Measurements from ENCODE around the gene TMEM161A.
"Not testable (repeated sequence)": the region's sequence is repeated elsewhere in the genome, so short reads cannot be mapped to it uniquely, and the experiment has no call there.

TMEM161A gene

DNA sequence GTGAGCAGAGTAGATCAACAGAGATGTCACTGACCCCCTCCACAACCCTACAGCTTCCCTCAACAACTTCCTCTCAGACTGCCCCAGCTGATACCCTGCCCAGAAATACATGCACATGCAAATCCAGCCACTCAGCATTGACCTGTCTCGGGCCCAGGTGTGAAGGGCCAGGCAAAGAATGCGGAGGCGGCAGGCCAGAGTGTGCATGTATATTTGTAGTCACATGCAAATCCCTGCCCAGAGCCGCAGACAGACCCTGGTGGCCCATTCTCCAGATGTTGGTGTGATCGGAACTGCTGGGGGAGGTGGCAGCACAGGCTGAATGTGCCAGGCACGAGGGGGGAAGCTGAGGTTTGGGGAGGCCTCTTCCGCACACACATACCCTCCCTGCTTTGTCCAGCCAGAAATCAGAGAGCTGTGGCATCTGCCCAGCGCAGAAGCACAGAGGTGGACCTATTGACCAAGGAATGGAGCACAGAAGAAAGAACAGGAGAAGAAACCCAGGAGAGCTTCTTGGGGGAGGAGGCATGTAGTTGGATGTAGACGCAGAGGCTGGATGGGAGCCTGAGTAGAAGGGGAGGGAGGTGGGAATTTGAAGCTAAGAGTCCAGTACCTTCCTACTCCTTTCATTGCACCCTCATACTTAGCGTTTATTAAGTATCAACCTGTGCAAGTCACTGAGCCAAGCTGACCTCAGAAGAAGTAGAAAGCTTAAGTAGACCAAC lies 17.4 kb upstream of the TMEM161A start:
- no peak for DNase-seq (ENCODE audit: low read depth)

DNA sequence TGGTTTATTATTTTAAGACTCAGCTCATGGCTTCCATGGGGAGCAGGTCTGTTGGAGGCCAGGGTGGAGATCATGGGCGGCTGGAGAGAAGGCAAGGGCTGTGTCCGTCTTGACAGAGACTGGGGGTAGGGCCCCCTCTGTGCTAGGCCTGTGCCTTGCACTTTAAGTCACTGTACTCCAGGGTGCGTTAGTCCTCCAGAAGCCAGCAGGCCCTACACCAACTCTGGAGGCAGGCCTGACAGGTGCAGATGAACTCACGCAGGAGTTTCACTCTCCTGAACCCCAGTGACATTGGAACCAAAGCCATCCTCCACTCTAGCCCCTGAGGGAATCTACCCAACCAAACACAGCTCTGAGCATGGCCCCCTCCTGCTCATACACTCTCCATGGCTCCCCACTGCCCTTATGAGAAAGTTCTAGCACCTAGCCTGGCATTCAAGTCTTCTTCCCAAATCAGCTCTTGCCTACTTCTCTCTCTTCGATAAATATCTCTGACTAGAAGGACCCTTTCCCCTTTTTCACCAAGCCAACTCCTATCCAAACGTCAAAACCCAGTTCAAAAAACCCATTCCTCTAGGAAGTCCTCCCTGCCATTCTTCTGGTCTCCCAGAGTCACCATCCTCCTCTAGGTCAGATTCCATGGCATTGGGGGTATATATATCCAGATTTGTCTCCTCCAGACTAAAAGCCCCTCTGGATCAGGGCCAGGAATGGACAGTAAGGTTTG lies 16.7 kb upstream of the TMEM161A start:
- no peak for DNase-seq (ENCODE audit: low read depth)

DNA sequence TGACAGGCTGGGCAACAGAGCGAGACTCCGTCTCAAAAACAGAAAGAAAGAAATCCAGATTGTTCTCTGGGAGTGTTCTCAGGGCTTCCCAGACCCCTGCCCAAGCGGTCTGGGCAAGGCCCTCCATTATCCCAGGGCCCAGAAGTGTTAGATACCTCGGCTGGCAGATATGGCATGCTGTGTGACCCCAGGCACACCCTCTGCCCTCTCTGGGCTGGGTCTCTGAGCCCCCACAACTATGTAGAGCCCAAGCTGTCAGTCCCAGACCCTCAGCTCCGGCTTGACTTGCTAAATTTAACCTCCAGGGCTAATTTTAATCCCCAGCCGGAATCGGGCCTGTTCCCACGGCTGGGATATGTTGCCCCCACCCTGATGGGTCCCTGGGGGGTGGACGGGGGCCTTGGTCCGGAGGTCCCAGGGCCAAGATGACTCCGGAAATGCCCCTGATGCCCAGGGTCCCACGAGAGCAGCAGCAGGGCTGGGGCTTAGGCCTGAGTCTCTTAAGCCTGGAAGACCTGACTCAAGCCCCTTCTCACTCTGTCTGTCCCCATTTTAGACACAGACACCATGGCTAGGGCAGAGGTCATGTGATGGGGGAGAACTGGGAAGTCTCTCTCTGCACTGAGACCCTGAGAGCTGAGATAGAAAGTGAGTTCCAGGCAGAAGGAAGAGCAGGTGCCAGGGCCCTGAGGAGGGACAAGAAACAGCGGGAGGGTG lies 14.5 kb upstream of the TMEM161A start:
- no peak for DNase-seq (ENCODE audit: low read depth)

DNA sequence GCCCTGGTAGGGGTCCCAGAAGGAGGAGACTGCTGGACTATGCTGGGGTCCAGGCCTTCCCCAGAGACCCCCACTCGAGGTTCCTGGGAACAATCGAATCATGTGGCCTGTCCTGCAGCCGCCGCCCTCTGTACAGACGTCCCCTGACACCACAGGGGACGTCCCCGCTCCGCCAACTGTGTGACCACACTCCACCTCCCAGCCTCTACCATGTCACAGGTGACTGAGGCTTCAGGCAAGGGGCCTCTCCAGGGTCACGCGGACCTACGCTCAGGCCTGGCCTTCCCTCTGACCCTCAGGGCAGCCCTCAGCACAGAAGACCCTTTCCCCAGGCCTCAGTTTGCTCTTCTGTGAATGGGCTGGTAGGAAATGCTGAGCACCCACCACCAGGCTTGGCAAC lies 13.1 kb upstream of the TMEM161A start:
- no peak for DNase-seq (ENCODE audit: low read depth)

DNA sequence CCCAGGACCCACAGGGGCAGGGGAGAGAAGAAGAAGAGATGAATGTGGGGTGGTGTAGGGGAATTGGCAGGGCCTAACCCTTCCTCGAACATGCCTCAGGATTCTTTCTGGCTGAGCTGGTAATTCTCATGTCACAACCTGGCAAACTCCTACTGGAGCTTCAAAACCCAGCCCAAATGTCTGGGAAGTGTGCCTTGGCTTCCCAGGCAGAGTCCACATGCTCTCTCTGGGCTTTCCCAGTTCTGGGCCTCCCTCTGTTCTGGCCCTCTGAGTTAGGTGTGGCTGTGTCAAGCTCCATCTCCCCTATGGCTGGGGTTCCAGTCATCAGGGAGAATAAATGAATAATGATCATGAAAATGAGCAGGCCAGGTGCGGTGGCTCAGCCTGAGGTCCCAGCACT lies 11.2 kb upstream of the TMEM161A start:
- no peak for DNase-seq (ENCODE audit: low read depth)

DNA sequence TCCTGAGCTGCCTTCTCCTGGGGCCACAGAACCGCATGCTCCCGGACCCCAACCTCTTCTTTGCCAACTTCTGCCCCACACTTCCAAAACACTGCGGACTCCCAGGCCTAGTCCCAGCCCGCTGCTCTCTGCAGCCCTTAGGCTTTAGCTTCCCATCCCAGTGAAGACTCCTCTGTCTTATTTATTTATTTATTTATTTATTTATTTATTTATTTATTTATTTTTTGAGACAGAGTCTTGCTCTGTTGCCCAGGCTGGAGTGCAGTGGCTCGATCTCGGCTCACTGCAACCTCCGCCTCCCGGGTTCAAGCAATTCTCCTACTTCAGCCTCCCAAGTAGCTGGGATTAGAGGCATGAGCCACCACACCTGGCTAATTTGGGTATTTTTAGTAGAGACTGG lies 10.2 kb upstream of the TMEM161A start:
- DNase-seq (ENCODE audit: low read depth): not testable (repeated sequence)

DNA sequence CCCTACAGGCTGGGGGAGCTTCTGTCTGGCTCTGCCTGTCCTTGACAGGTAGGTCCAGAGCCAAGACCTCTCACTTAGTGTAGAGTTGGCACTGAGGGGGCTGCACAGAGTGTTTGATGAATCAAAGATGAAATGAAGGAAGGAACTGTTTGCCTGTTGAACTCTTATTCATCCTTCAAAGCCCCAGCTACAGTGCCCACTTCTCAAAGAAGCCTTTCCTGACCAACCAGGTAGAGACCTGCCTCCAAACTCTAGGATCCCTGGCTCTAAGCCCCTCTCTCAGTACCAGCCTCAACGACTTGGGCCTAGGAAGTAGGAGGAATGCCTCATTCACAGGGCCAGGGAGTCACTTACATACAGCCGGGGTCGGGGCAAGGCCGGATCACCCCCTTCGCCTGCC lies 9.1 kb upstream of the TMEM161A start:
- DNase-seq (ENCODE audit: low read depth): no peak

DNA sequence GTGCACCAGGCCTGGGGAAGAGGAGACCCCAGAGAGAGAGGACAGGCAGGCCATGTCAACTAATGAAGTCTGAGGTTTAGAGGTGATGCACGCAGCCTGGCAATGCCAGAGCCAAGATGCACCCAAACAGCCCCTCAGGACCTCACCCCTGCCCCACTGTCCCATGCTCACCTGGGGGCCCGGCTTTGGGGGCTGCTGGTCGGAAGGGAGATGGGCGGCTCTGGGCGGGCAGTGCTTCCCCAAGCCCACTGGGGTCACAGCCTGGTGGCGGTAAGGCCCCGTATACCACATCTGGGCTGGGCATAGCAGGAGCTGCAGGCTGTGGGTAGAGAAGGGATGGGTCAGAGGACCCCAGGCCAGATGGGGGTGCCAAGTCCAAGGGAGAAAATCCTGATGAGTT lies 8.6 kb upstream of the TMEM161A start:
- DNase-seq (ENCODE audit: low read depth): no peak

DNA sequence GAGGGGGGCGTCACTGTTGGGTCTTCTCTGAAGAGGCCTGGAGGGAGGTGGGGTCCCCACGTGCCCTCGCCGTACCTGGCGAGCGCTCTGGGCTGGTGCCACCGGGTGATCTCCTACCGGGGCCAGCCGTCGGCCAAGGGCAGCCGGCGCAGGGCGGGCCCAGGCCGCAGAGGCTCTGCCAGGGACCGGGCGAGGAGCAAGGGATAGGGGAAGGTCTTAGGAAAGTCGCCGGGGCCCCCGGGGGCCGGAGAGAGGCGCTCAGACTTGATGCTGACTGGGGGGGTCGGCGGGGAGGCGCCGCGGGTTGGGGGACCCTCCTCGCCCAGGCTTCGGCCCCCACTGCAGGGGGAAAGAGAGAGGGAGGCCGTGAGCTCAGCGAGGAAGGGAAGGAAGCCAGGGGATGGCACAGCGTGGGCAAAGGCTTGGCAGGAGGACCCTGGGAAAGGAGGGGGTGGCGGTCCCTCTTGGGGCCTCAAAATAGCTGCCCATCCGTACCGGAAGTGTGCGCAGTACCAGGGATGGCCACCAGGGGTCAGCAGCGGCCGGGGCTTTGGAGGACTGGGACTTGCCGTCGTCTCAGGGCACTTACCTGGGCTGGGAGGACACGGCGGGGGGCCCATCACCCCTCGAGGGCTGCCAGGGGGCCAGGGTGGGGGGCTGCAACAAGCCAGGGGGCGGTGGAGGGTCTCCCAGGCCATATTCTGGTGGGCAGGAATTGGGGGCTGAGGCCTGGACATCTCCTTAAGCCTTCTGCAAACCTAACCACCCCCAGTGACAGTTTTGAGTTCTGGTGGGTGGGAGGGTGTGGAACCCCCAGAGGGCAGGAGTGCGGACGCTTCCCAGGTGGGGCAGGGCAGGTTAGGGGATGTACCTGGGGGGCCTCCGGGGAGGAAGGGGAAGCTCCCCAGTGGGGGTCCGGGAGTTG lies 7.7 kb upstream of the TMEM161A start:
- DNase-seq (ENCODE audit: low read depth): peak; percentile 78

DNA sequence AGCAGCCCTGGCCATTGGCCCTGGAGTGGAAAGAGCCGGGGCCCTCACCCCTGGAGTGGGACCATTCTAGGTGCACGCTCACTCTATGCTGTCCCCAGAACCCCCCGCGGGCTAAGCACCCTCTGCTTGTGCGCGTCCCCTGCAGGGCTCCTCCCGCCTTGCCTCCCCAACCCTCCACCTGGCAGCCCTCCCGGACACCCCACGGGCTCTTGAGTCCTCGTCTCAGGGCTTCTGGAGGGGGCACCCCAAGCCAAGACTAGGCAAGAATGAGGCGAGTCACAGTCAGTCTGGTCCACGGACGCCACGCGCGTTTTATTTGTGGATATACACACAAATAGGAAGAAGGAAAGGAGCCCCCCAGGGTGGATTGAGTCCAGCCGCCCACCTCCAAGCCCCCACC lies 7.0 kb upstream of the TMEM161A start:
- no peak for DNase-seq (ENCODE audit: low read depth)

DNA sequence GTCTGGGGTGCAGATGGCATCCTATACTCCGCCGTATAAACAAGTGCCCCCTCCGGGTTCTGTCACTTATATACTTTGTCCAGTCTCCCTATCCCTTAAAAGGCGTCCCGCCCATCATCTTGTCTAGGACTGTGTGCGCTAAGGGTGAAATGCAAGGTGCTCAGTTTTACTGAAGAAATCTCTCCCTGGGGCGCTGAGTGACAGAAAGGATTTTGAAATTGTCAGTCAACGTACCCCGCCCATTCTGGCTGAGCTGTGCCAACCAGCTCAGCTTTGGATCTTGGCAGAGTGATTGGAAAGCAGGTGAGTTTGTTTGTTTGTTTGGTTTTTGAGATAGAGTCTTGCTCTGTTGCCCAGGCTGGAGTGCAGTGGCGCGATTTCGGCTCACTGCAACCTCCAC lies 4.1 kb upstream of the TMEM161A start:
- no peak for DNase-seq (ENCODE audit: low read depth)

DNA sequence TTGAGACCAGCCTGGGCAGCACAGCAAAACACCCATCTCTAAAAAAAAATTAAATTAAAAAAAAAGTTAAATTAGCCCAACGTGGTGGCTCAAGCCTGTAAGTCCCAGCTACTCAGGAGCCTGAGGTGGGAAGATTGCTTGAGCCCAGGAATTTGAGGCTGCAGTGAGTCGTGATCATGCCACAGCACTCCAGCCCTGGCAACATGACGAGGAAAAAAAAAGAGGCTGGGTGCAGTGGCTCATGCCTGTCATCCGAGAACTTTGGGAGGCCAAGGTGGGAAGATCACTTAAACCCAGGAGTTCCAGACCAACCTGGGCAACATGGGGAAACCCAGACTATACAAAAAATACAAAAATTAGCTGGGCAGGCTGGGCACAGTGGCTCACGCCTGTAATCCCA lies 2.2 kb upstream of the TMEM161A start:
- no peak for DNase-seq (ENCODE audit: low read depth)

DNA sequence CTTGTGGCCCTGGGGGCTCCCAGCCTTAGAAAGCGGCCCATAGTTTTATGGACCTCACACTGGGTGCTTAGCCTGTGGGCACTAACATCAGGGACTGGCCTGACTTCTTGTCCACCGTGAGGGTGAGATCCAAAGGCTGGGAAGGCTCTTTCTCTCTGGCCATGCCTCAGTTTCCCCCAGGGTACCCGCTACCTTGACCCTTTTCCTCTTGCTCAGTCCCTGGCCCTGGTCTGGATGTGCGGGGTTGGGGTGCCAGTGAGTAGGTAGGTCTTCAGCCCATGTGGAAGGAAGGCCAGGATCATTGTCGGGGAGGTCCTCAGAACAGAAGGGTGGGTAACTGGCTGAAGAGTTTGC lies 1.6 kb upstream of the TMEM161A start:
- DNase-seq (ENCODE audit: low read depth): no peak

DNA sequence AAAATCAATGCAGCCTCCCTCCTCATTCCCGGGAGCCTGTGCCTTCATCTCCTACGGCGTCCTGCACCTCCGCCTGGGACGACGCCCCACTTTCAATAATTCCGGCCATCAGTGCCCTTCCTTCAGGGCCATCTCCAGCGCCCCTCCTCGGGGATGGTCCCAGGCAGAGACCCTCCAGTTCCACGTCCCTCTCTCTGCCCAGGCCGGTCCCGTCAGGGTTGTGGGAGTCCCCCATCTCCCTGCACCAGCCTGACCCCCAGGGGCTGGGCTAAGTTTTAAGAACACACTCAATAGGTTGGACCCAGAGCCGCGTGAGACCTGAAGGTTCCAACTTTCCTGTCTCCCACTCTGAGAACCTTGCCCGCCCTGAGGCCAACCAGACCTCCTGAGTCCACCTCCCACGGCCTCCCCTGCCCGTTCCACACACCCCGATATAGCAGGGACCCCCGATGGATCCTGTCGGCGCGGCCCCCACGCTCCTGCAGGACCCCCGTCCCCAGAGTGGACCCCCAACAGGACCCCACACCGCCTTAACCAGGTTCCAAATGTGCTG lies 646 bp downstream of the TMEM161A start:
- DNase-seq (ENCODE audit: low read depth): no peak

DNA sequence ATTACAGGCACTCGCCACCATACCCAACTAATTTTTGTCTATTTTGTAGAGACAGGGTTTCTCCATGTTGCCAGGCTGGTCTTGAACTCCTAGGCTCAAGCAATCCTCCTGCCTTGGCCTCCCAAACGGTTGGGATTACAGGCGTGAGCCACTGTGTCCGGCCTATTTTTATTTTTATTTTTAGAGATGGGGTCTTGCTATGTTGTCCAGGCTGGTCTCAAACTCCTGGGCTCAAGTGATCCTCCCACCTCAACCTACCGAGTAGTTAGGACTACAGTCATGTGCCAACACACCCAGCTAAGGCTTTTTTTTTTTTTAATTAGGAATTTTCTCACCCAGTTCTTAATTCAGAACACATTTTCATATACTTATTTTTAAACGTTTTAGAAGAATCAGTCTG lies 2.6 kb downstream of the TMEM161A start:
- DNase-seq (ENCODE audit: low read depth): not testable (repeated sequence)

DNA sequence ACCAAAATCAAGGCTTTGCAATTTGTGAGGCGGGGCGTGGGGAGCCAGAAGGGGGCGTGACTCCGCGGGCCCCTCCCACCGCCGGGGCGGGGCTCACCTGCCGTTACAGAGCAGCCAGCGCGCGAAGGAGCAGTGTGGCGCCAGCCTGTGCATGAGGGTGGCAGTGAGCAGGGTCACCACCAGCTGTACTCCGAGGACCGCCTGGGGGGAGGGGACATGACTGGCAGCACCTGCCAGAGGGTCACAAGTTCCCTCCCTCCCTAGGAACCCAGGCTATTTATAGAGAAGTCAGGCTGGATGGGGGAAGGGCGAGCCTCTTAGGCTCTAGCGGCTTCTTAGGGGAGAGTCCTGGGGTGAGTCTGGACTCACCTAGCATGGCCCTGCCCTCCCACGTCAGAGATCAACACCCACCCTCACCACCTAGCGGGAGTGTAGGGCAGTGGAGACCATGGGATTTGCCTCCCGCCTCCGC lies 3.6 kb downstream of the TMEM161A start:
- no peak for DNase-seq (ENCODE audit: low read depth)

DNA sequence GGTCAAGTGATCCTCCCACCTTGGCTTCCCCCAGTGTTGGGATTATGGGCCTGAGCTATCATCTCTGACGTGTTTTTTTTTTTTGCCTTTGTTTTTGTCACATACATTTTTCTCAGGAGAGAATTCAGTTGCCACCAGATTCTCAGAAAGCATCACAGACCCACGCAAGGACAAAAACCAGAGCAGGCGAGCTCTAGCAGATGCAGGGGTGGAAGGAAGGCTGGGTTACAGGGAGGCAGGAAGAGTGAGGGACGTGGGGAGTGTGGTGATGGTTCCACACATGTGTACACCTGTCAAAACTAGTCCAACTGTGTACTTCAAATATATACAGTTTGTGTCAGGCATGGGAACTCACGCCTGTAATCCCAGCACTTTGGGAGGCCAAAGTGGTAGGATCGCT lies 4.3 kb downstream of the TMEM161A start:
- no peak for DNase-seq (ENCODE audit: low read depth)

DNA sequence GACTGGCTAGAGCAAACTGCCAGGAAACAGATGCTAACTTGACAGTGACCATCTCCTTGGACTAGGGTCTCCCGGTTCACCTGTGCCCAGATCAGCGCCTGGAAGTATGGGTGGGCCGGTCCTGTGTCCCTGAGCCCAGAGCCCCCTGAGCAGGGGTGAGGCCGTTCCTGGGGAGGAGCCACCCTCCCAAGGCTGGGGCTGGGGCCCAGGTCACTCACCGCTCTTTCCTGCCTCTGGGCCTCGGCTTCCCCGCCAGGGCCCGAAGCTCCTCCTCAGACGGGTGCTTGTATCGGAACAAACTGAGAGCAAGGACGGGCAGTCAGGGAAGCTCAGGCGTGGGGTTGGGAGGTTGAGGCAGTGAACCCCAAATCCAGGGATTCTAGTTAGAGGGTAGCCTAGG lies 5.4 kb downstream of the TMEM161A start:
- DNase-seq (ENCODE audit: low read depth): no peak

DNA sequence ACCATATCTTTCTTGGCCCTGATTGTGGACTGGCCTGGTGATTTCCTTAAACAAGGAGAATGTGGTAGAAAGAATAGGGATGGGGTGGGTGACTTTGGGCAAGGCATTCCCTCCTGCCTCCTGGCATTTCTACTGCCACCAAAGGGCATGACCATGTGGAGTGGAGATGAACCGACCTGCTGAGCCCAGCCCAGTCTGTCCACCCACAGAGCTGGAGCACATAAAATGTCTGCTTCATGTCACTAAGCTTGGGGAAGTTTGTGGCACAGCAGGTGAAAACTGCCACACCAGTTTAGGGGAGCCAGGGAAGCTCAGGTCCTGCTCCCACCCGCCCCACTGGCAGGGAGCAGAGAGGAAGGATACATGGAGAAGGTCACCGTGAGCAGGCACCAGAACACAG lies 6.3 kb downstream of the TMEM161A start:
- DNase-seq (ENCODE audit: low read depth): no peak

DNA sequence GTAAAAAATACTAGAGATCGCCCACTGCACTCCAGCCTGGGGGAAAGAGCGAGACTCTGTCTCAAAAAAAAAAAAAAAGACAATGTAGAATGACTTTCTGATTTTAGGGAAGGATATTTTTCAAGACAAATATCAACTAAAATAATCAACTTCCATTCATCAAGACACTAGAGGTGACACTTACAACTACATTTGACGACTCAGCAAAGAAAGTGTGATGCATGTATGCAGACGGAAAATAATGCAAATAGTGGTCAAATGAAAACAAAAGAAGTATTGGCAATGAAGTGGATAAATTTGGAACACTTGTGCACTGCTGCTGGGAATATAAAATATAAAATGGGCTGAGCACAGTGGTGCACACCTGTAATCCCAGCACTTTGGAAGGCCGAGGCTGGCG lies 12.2 kb downstream of the TMEM161A start:
- no peak for DNase-seq (ENCODE audit: low read depth)

DNA sequence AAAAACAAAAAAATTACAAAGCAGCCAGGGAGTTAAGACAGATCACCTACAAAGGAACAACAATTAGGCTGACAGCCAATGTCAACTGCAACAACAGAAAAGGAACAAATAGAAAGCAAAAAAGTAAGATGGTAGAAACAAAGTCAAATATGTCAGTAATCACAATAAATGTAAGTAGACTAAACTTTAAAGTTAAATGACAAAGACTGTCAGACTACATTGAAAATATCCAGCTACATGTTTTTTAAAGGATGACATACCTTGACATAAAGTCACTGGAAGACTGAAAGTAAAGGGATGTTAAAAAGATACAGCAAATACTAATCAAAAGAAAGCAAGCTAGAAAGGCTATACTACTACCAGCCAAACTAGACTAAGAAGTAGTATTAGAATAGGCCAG lies 14.9 kb downstream of the TMEM161A start:
- no peak for DNase-seq (ENCODE audit: low read depth)

DNA sequence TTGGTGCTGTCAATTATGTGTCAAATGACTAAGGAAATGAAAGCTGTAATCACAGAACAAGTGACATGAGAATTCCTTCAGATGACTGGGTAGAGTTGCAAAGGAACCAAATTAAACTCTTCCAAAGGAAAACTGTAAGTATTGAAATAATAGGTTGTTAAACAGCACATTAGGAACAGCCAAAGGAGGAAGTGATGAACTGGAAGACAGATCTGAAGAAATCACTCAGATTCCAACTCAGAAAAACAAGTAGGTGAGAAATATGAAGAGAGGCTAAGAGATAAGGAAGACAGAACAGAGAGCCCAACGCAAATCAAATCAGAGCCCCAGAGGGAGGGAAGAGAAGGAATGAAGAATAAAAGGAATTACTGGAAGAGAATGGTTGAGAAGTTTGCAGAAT lies 15.4 kb downstream of the TMEM161A start:
- DNase-seq (ENCODE audit: low read depth): no peak

Data from stimulated activated CD8-positive, alpha-beta memory T cell treated with anti-CD3 and anti-CD28 coated beads, Interleukin-12 subunit alpha, Interleukin-12 subunit beta, amount 100 ng/mL, for 1 hour (primary cell).